Tibial nerve (tissue), 4 donors: ENCODE results near the gene CAB39. TPM values are rescaled to one million over a fixed set of nuclear protein-coding genes. Genes with fewer than 3 reads are reported as not detected.

Source experiments
- DNase-seq, 2 donors: peaks; one replicate each; pipeline ENCODE4 v3.0.0-alpha.2; 2019; ENCODE audit warnings: low spot score in 2 of 2
- H3K27ac ChIP-seq, 4 donors: fragments of 200-600 bp; sonication (generic) in 3 of 4; one replicate each; pipeline ENCODE4 v1.5.1; 2017 to 2019; ENCODE audit warnings: mild to moderate bottlenecking in 1 of 4
- H3K27me3 ChIP-seq, 2 donors: fragments of 200-600 bp; sonication (generic) in 1 of 2; one replicate each; pipeline versions ENCODE4 v1.5.1 to v1.6.0; 2017 to 2019
- H3K36me3 ChIP-seq, 3 donors: fragments of 200-600 bp; sonication (generic); one replicate each; pipeline ENCODE4 v1.5.1; 2018 to 2019
- H3K4me1 ChIP-seq, 4 donors: fragments of 200-600 bp; sonication (generic) in 3 of 4; one replicate each; pipeline ENCODE4 v1.5.1; 2017 to 2019
- H3K4me3 ChIP-seq, 4 donors: fragments of 200-600 bp; sonication (generic) in 3 of 4; one replicate each; pipeline ENCODE4 v1.5.1; 2017 to 2019; ENCODE audit warnings: mild to moderate bottlenecking in 1 of 4, moderate library complexity in 1 of 4
- H3K9me3 ChIP-seq, 4 donors: fragments of 200-600 bp; sonication (generic) in 3 of 4; one replicate each; pipeline ENCODE4 v1.5.1; 2017 to 2019
- EP300 ChIP-seq, 2 donors: sonication (generic); formaldehyde crosslinking; IDR thresholded peaks; one replicate each; pipeline ENCODE4 v1.6.1; 2017; ENCODE audit warnings: antibody characterized with exemption in 2 of 2, mild to moderate bottlenecking in 1 of 2
- POLR2A ChIP-seq, 2 donors: fragments of 450-650 bp; IDR thresholded peaks; one replicate each; pipeline ENCODE4 v1.6.1; 2017; ENCODE audit warnings: antibody characterized with exemption in 2 of 2, mild to moderate bottlenecking in 2 of 2, moderate library complexity in 2 of 2
- WGBS, 2 donors: methylation state at CpG; one replicate each; pipeline ENCODE4 v1.1.5; 2018; 5-methylcytosine and 5-hydroxymethylcytosine counted together
- total RNA-seq, 4 donors: library from RNA; depleted of rRNA; stranded (reverse); fragments of >200 nt; gene quantifications; one replicate each; pipeline ENCODE4 v1.1.0, GENCODE V29; 2016
- TF ChIP-seq, protein P1 (sequence below), 5 experiments: fragments of 200-600 bp in 3 of 5; fragments of 450-650 bp in 2 of 5; sonication (generic) in 3 of 5; IDR thresholded peaks; one replicate each; pipeline ENCODE4 v1.5.1; 2016 to 2019; ENCODE audit warnings: antibody characterized with exemption in 5 of 5, mild to moderate bottlenecking in 3 of 5, moderate library complexity in 2 of 5

The CAB39 gene
- total RNA-seq, 4 donors from 2014 or later, result 60.0 to 82.2 (median 69.7) TPM

DNA sequence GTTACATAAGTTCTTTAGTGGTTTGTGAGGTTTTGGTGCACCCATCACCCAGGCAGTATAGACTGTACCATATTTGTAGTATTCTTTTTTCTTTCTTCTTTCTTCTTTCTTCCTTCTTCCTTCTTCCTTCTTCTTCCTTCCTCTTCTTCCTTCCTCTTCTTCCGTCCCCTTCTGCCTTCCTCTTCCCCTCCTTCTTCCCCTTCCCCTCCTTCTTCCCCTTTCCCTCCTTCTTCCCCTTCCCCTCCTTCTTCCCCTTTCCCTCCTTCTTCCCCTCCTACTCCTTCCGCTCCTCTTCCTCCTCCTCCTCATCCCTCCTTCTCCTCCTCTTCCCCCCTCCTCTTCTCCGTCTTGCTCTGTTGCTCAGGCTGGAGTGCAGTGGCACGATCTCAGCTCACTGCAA is 41.6 kb downstream of the CAB39 start:
- H3K27ac ChIP-seq, result no peak overlapping the region
- 91 to 95% methylated on average over 4 of the region's 4 CpGs for WGBS, 2 donors
- DNase-seq, result no peak
- H3K4me3 ChIP-seq, result no peak overlapping the region
- no peaks in the 10 kb centered on the region for H3K27me3 ChIP-seq
- peaks cover 0 to 34% (median 16%) of the 10 kb centered on the region in 4 donors for H3K4me1 ChIP-seq
- no peak for TF ChIP-seq EP300 (IDR thresholded peaks at IDR 0.05)
- TF ChIP-seq POLR2A (IDR thresholded peaks at IDR 0.05), result no peak
- TF ChIP-seq, protein P1, sequence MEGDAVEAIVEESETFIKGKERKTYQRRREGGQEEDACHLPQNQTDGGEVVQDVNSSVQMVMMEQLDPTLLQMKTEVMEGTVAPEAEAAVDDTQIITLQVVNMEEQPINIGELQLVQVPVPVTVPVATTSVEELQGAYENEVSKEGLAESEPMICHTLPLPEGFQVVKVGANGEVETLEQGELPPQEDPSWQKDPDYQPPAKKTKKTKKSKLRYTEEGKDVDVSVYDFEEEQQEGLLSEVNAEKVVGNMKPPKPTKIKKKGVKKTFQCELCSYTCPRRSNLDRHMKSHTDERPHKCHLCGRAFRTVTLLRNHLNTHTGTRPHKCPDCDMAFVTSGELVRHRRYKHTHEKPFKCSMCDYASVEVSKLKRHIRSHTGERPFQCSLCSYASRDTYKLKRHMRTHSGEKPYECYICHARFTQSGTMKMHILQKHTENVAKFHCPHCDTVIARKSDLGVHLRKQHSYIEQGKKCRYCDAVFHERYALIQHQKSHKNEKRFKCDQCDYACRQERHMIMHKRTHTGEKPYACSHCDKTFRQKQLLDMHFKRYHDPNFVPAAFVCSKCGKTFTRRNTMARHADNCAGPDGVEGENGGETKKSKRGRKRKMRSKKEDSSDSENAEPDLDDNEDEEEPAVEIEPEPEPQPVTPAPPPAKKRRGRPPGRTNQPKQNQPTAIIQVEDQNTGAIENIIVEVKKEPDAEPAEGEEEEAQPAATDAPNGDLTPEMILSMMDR (IDR thresholded peaks at IDR 0.05), result no peak
- no peaks in the 10 kb centered on the region for H3K36me3 ChIP-seq
- no peaks in the 10 kb centered on the region for H3K9me3 ChIP-seq

DNA sequence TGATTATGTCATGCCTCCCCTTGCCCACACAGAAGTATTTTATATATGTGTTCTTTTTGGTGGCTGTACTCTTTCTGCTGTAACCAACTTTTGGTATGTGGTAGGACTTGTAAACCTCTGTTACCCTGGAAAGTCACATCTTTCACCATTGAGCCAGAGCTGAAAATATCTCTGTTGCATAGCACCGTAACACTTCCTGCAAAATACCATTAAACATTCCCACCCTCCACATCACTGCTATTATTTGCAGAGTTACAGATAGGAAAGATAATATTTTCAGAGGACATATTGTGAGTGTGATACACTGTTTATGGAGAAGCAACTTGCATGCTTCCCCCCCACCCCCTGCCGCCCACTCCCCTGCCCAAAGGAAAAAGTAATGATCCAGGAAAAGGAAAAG is 44.8 kb downstream of the CAB39 start:
- H3K9me3 ChIP-seq, result no peaks in the 10 kb centered on the region
- no peak for DNase-seq
- H3K4me1 ChIP-seq, result peaks cover 0 to 30% (median 13%) of the 10 kb centered on the region in 4 donors
- no peak overlapping the region for H3K27ac ChIP-seq
- H3K4me3 ChIP-seq, result no peak overlapping the region
- 84% methylated on average over 2 of the region's 2 CpGs for WGBS, 2 donors
- TF ChIP-seq, protein P1 (IDR thresholded peaks at IDR 0.05), result no peak
- no peak for TF ChIP-seq POLR2A (IDR thresholded peaks at IDR 0.05)
- TF ChIP-seq EP300 (IDR thresholded peaks at IDR 0.05), result no peak
- no peaks in the 10 kb centered on the region for H3K27me3 ChIP-seq
- H3K36me3 ChIP-seq, result peaks cover 0 to 22% (median 0%) of the 10 kb centered on the region in 3 donors

DNA sequence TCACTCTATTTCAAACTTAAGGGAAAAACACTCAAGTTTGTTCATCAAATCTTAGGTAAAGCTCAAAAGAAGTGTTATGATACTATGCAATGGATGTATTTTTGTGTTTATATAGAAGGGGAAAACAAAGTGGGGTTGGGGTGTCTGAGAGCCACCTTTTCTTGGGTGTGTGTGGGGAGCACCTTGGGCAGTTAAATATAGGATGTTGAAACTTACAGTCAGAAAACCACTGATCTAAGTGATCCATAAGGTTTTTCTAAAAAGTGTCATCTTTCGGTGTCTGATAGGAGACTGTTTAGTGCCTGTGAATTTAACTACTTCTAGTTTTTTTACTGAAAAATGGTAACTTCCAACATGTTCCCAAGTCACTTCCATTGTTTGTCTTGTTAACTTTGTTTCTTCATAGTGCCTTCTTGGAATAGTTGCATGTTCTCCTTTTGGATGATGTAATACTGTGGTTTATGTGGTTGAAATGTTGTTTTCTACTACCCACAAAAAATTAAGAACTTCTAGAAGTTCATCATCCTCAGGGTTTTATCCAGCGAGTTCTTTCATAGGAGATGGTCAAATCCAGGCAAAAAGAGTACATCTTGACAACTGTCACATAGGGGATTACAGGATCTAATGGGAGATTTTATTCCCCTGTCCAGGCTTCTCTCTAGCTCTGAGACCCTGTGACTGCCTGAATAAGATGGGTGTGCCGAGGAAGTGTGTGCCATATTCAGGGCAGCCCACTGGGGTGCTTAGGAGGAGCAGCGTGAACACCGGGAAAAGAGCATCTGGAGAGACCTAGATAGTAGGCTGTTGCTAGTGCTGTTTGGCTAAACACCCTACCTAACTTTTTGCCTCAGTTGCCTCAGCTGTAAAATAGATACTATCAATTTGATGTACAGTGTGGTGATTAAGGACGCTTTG is 46.2 kb downstream of the CAB39 start:
- TF ChIP-seq EP300 (IDR thresholded peaks at IDR 0.05) (peak; percentile 31 to 47), POLR2A (IDR thresholded peaks at IDR 0.05) (no peak)
- Histone ChIP-seq H3K4me3 (no peak overlapping the region), H3K27ac (peak overlapping the region in 2 of 4 donors; percentile 5 to 67), H3K27me3 (no peaks in the 10 kb centered on the region), H3K4me1 (peaks cover 0 to 30% (median 13%) of the 10 kb centered on the region in 4 donors), H3K36me3 (peaks cover 0 to 34% (median 0%) of the 10 kb centered on the region in 3 donors), H3K9me3 (no peaks in the 10 kb centered on the region)
- 66 to 74% methylated on average over 6 of the region's 6 CpGs for WGBS, 2 donors
- no peak for DNase-seq

DNA sequence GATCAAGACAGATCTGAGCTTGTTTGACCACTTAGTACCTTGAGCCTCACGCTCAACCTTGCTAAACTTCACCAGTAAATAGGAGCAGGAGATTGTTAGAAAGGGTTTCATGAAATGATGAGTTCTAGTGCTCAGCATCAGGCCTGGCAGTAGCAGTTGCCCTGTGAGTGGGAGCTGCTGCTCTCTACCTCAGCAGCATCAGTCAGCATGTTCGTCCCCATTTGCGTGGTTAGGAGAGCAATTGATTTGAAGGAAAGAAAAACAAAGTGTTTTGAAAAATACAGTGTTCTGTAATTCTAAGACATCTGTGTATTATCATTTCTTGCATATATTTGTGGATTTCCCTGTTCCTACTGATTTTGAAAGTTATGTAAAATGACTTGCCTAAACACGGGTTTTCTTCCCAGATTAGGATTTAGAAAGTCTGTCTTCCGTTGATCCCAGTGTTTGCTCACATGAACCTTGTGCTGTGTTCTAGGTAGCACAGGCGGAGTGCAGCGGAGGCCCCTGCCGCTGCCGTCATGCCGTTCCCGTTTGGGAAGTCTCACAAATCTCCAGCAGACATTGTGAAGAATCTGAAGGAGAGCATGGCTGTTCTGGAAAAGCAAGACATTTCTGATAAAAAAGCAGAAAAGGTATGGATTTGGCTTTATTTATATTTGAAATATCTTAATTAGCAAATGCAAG is 47.0 kb downstream of the CAB39 start:
- H3K27ac ChIP-seq, result peak overlapping the region in 2 of 4 donors; percentile 5 to 67
- 85 to 89% methylated on average over 11 of the region's 11 CpGs for WGBS, 2 donors

DNA sequence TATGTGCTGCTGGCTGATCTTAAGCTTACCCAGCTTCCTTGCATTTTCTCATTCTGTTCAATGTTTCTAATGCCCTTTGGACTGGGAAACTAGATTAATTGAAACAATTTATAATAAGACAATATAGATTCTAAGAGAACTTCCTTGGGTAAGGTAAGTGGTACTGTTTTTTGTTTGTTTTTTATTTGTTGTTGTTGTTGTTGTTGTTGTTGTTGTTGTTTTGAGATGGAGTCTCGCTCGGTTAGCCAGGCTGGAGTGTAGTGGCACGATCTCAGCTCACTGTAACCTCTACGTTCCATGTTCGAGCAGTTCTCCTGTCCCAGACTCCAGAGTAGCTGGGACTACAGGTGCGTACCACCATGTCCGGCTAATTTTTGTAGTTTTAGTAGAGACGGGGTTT is 49.1 kb downstream of the CAB39 start:
- H3K27ac ChIP-seq, result no peak overlapping the region
- TF ChIP-seq EP300 (IDR thresholded peaks at IDR 0.05) (no peak), POLR2A (IDR thresholded peaks at IDR 0.05) (no peak)
- TF ChIP-seq, protein P1 (IDR thresholded peaks at IDR 0.05), result no peak
- DNase-seq, result no peak
- no peaks in the 10 kb centered on the region for H3K27me3 ChIP-seq
- no peaks in the 10 kb centered on the region for H3K9me3 ChIP-seq
- WGBS, 2 donors, result 98 to 99% methylated on average over 8 of the region's 8 CpGs
- peaks cover 0 to 30% (median 11%) of the 10 kb centered on the region in 4 donors for H3K4me1 ChIP-seq
- no peak overlapping the region for H3K4me3 ChIP-seq
- peaks cover 0 to 58% (median 0%) of the 10 kb centered on the region in 3 donors for H3K36me3 ChIP-seq

More for the DNA sequence above, 47.0 kb downstream of the CAB39 start:
- Histone ChIP-seq H3K27me3 (no peaks in the 10 kb centered on the region), H3K4me3 (no peak overlapping the region), H3K36me3 (peaks cover 0 to 42% (median 0%) of the 10 kb centered on the region in 3 donors), H3K4me1 (peaks cover 0 to 30% (median 13%) of the 10 kb centered on the region in 4 donors), H3K9me3 (no peaks in the 10 kb centered on the region)
- TF ChIP-seq EP300 (IDR thresholded peaks at IDR 0.05) (no peak), POLR2A (IDR thresholded peaks at IDR 0.05) (no peak)
- TF ChIP-seq, protein P1 (IDR thresholded peaks at IDR 0.05), result no peak
- no peak for DNase-seq
